IMR-90 (cell line): ENCODE results near the gene MAN1A2. TPM values are rescaled to one million over a fixed set of nuclear protein-coding genes. Genes with fewer than 3 reads are reported as not detected.

Experiments used
- ATAC-seq: fragments of 200-7000 bp; cut with Tn5 transposase; 2 replicates; pipeline ENCODE4 v1.9.1; 2020; ENCODE audit warnings: low read depth, mild to moderate bottlenecking, moderate library complexity
- BruUV-seq: library from RNA; stranded (reverse); fragments of 400-500 nt; replicated peaks from 2 replicates; lab custom pipeline; 2021; lab: Mats Ljungman, UMichigan
- CTCF ChIA-PET: fragments of 300-600 bp; formaldehyde crosslinking; extraction: SDS; loops from one replicate; lab custom pipeline; 2021; ENCODE audit warnings: antibody characterized with exemption; lab: Yijun Ruan, JAX
- POLR2A ChIA-PET: fragments of 300-600 bp; sonication (Branson Sonifier 250); formaldehyde crosslinking; loops from one replicate; lab custom pipeline; 2022; ENCODE audit warnings: antibody characterized with exemption; ENCODE audit not compliant: unreplicated experiment; lab: Charles Lee
- DNase-seq: peaks from one replicate; pipeline ENCODE4 v3.0.0; 2013
- H2AFZ ChIP-seq: replicated peaks from 2 replicates; pipeline ENCODE3; 2013; ENCODE audit warnings: low read length, mild to moderate bottlenecking; ENCODE audit not compliant: poor library complexity
- H2AK5ac ChIP-seq: 2 replicates; pipeline ENCODE4 v1.6.1; 2013; ENCODE audit warnings: low read depth, low read length, inconsistent platforms
- H2AK9ac ChIP-seq: replicated peaks from 2 replicates; pipeline ENCODE3; 2013; ENCODE audit warnings: mild to moderate bottlenecking, low read depth, low read length, moderate library complexity; ENCODE audit not compliant: poor library complexity
- H2BK120ac ChIP-seq: 2 replicates; pipeline ENCODE4 v1.6.1; 2013; ENCODE audit warnings: low read depth, low read length, inconsistent platforms
- H2BK15ac ChIP-seq: 3 replicates; pipeline ENCODE4 v1.6.1; 2013; ENCODE audit warnings: low read depth, low read length, inconsistent platforms
- H2BK20ac ChIP-seq: 2 replicates; pipeline ENCODE4 v1.6.1; 2013; ENCODE audit warnings: low read depth, mild to moderate bottlenecking, inconsistent platforms, low read length, moderate library complexity
- H2BK5ac ChIP-seq: 2 replicates; pipeline ENCODE4 v1.6.1; 2013; ENCODE audit warnings: mild to moderate bottlenecking, low read depth, low read length, inconsistent platforms; ENCODE audit not compliant: poor library complexity, severe bottlenecking
- H3K14ac ChIP-seq: replicated peaks from 2 replicates; pipeline ENCODE4 v1.6.1; 2013; ENCODE audit warnings: low read depth, low read length, inconsistent platforms
- H3K18ac ChIP-seq: 2 replicates; pipeline ENCODE4 v1.6.1; 2013; ENCODE audit warnings: low read depth, low read length, control low read depth
- H3K23ac ChIP-seq: 2 replicates; pipeline ENCODE4 v1.6.1; 2013; ENCODE audit warnings: low read depth, low read length, inconsistent platforms
- H3K27ac ChIP-seq: 2 replicates; pipeline ENCODE4 v1.5.1; 2013; ENCODE audit warnings: mild to moderate bottlenecking, control low read depth, low read length; ENCODE audit not compliant: insufficient read depth
- H3K27me3 ChIP-seq: 2 replicates; pipeline ENCODE4 v1.6.1; 2013; ENCODE audit warnings: low read length; ENCODE audit not compliant: control insufficient read depth, insufficient read depth
- H3K36me3 ChIP-seq: 2 replicates; pipeline ENCODE4 v1.6.1; 2013; ENCODE audit warnings: low read length, mixed read lengths; ENCODE audit not compliant: control insufficient read depth, insufficient read depth
- H3K4ac ChIP-seq: 2 replicates; pipeline ENCODE4 v1.6.1; 2013; ENCODE audit warnings: low read depth, low read length, inconsistent platforms
- H3K4me1 ChIP-seq: 2 replicates; pipeline ENCODE4 v1.6.1; 2013; ENCODE audit warnings: low read length, mixed read lengths; ENCODE audit not compliant: control insufficient read depth, insufficient read depth
- H3K4me2 ChIP-seq: 2 replicates; pipeline ENCODE4 v1.6.1; 2013; ENCODE audit warnings: low read depth, mild to moderate bottlenecking, control low read depth, low read length, moderate library complexity
- H3K4me3 ChIP-seq: 2 replicates; pipeline ENCODE4 v1.5.1; 2013; ENCODE audit warnings: low read depth, mild to moderate bottlenecking, control low read depth, low read length, moderate library complexity; ENCODE audit not compliant: insufficient read depth
- H3K56ac ChIP-seq: 2 replicates; pipeline ENCODE4 v1.6.1; 2013; ENCODE audit warnings: low read length, inconsistent platforms; ENCODE audit not compliant: insufficient read depth; ENCODE audit errors: extremely low read depth
- H3K79me1 ChIP-seq, 2 experiments: 2 replicates each; pipeline ENCODE4 v1.6.1; 2013; ENCODE audit warnings: low read length in 2 of 2, inconsistent platforms in 1 of 2, low read depth in 1 of 2
- H3K9ac ChIP-seq: 2 replicates; pipeline ENCODE4 v1.6.1; 2013; ENCODE audit warnings: low read depth, low read length, control low read depth
- H3K9me1 ChIP-seq: 2 replicates; pipeline ENCODE4 v1.6.1; 2013; ENCODE audit warnings: low read length, inconsistent platforms; ENCODE audit not compliant: insufficient read depth
- H3K9me3 ChIP-seq: 2 replicates; pipeline ENCODE4 v1.6.1; 2013; ENCODE audit warnings: low read length; ENCODE audit not compliant: control insufficient read depth, insufficient read depth
- H4K20me1 ChIP-seq: 2 replicates; pipeline ENCODE4 v1.6.1; 2013; ENCODE audit warnings: low read length, inconsistent platforms; ENCODE audit not compliant: insufficient read depth
- H4K5ac ChIP-seq: 2 replicates; pipeline ENCODE4 v1.6.1; 2013; ENCODE audit warnings: mild to moderate bottlenecking, low read depth, low read length, control low read depth
- H4K8ac ChIP-seq, 2 experiments: 2 replicates each; pipeline ENCODE4 v1.6.1; 2013; ENCODE audit warnings: low read depth in 2 of 2, low read length in 2 of 2, control low read depth in 1 of 2, inconsistent platforms in 1 of 2
- H4K91ac ChIP-seq: 2 replicates; pipeline ENCODE4 v1.6.1; 2013; ENCODE audit warnings: low read depth, low read length, inconsistent platforms; ENCODE audit not compliant: insufficient read depth
- CEBPB ChIP-seq: IDR thresholded peaks from 2 replicates; pipeline ENCODE4 v1.6.1; 2012; ENCODE audit warnings: low read depth, low read length, improper control_type of control experiment
- CHD1 ChIP-seq: IDR thresholded peaks from 2 replicates; pipeline ENCODE4 v1.6.1; 2012; ENCODE audit warnings: low read depth, low read length, improper control_type of control experiment
- CTCF ChIP-seq: conservative IDR thresholded peaks from 2 replicates; pipeline ENCODE4 v1.5.1; 2012; ENCODE audit warnings: mild to moderate bottlenecking, low read depth, low read length, improper control_type of control experiment
- ELK1 ChIP-seq: fragments of 150-350 bp; IDR thresholded peaks from 2 replicates; pipeline ENCODE4 v1.6.1; 2016; ENCODE audit warnings: low read depth, mild to moderate bottlenecking, low read length, moderate library complexity, borderline replicate concordance
- FOS ChIP-seq: fragments of 150-350 bp; IDR thresholded peaks from 2 replicates; pipeline ENCODE4 v1.6.1; 2016; ENCODE audit warnings: low read depth, low read length
- MAFK ChIP-seq: IDR thresholded peaks from 2 replicates; pipeline ENCODE4 v1.6.1; 2012; ENCODE audit warnings: low read depth, low read length, improper control_type of control experiment
- MAZ ChIP-seq: IDR thresholded peaks from 2 replicates; pipeline ENCODE4 v1.6.1; 2012; ENCODE audit warnings: low read depth, mild to moderate bottlenecking, low read length, improper control_type of control experiment, moderate library complexity, borderline replicate concordance
- MXI1 ChIP-seq: IDR thresholded peaks from 2 replicates; pipeline ENCODE4 v1.6.1; 2012; ENCODE audit warnings: low read depth, mild to moderate bottlenecking, low read length, moderate library complexity, borderline replicate concordance
- NFE2L2 ChIP-seq: fragments of 150-350 bp; IDR thresholded peaks from 2 replicates; pipeline ENCODE4 v1.6.1; 2016; ENCODE audit warnings: low read depth, mild to moderate bottlenecking, low read length
- POLR2A ChIP-seq: IDR thresholded peaks from 2 replicates; pipeline ENCODE4 v1.6.1; 2012; ENCODE audit warnings: mild to moderate bottlenecking, low read depth, low read length
- RAD21 ChIP-seq: IDR thresholded peaks from 2 replicates; pipeline ENCODE4 v1.6.1; 2012; ENCODE audit warnings: low read length, improper control_type of control experiment
- RCOR1 ChIP-seq: IDR thresholded peaks from 2 replicates; pipeline ENCODE4 v1.6.1; 2012; ENCODE audit warnings: mild to moderate bottlenecking, low read length, improper control_type of control experiment; ENCODE audit not compliant: insufficient replicate concordance
- RFX5 ChIP-seq: IDR thresholded peaks from 2 replicates; pipeline ENCODE4 v1.8.0; 2012; ENCODE audit warnings: low read depth, mild to moderate bottlenecking, low read length, moderate library complexity
- SMC3 ChIP-seq: fragments of 150-350 bp; IDR thresholded peaks from 2 replicates; pipeline ENCODE4 v1.6.1; 2016; ENCODE audit warnings: low read depth, mild to moderate bottlenecking, antibody characterized with exemption, low read length, moderate library complexity
- whole genome bisulfite sequencing, 2 experiments: methylation state at CpG; one replicate each; pipeline versions ENCODE4 v1.1.5 to v1.1.7; 2013; ENCODE audit warnings: missing lambda C conversion rate in 2 of 2; ENCODE audit not compliant: insufficient read length in 1 of 2; ENCODE audit errors: extremely low coverage in 2 of 2; 5-methylcytosine and 5-hydroxymethylcytosine counted together
- dilution Hi-C: fragments of 300-500 bp; cut with HindIII; formaldehyde crosslinking; loops from one replicate; pipeline ENCODE4 v1.14.3; 2018; ENCODE audit warnings: low sequenced_read_pairs; ENCODE audit not compliant: unreplicated experiment
- in situ Hi-C: fragments of 300-500 bp; cut with MboI; formaldehyde crosslinking; loops from 3 replicates; pipeline ENCODE4 v1.14.3; 2019; ENCODE audit warnings: low sequenced_read_pairs, inconsistent platforms, mixed read lengths
- intact Hi-C: fragments of 100-400 bp; cut with micrococcal nuclease; formaldehyde crosslinking; loops from 2 replicates; pipeline ENCODE4 v1.10.0; 2022
- polyA plus RNA-seq, 3 experiments: library from polyadenylated mRNA; depleted of rRNA; stranded (reverse); fragments of >200 nt; gene quantifications; 2 replicates each; pipeline ENCODE4 v1.2.3, GENCODE V29; 2012; ENCODE audit warnings: low replicate concordance in 1 of 3
- total RNA-seq: library from RNA; depleted of rRNA; stranded (reverse); fragments of >200 nt; gene quantifications from 2 replicates; pipeline ENCODE4 v1.2.3, GENCODE V29; 2012

MAN1A2 gene
- total and polyA plus RNA-seq, 2 of the 4 experiments (the other 2 are of a cell fraction): 12.4 to 29.4 TPM

GRCh38 chr1:117540532-117540931 is 173.3 kb downstream of the MAN1A2 start:
- Histone ChIP-seq H3K23ac (no peak overlapping the region), H3K79me1 (no peaks in the 10 kb centered on the region), H2BK20ac (no peak overlapping the region), H3K36me3 (no peaks in the 10 kb centered on the region), H2AK9ac (no peak overlapping the region), H3K9ac (no peak overlapping the region), H3K4me1 (peaks cover 5% of the 10 kb centered on the region; the same call in 1 of the 2 replicates), H4K5ac (no peak overlapping the region), H3K56ac (no peak overlapping the region), H3K27me3 (no peaks in the 10 kb centered on the region), H2AFZ (no peak overlapping the region), H3K27ac (no peak overlapping the region), H2BK120ac (no peak overlapping the region), H3K18ac (no peak overlapping the region), H3K14ac (no peak overlapping the region), H3K9me1 (peaks cover 2% of the 10 kb centered on the region; the same call in 1 of the 2 replicates), H4K91ac (no peak overlapping the region), H3K4me3 (no peak overlapping the region), H3K4me2 (no peak overlapping the region), H2BK15ac (no peak overlapping the region), H2BK5ac (no peak overlapping the region), H2AK5ac (no peak overlapping the region), H4K8ac (no peak overlapping the region), H3K9me3 (no peaks in the 10 kb centered on the region), H4K20me1 (no peaks in the 10 kb centered on the region), H3K4ac (no peak overlapping the region)
- TF ChIP-seq CEBPB: no peak
- no peak for TF ChIP-seq MAZ
- TF ChIP-seq CTCF: no peak
- TF ChIP-seq RAD21: no peak
- TF ChIP-seq SMC3: no peak
- no peak for TF ChIP-seq FOS
- TF ChIP-seq RFX5: no peak
- TF ChIP-seq POLR2A: no peak
- no peak for TF ChIP-seq MAFK
- no peak for TF ChIP-seq CHD1
- no peak for TF ChIP-seq ELK1
- TF ChIP-seq MXI1: no peak
- no peak for TF ChIP-seq NFE2L2
- no peak for TF ChIP-seq RCOR1
- no peak for DNase-seq
- in situ Hi-C loops (no loop called here), intact Hi-C loops (no loop called here), dilution Hi-C loops (no loop called here)
- ATAC-seq: no peak
- ChIA-PET CTCF (no interaction called here), POLR2A (no interaction called here)
- 82% methylated on average over 2 of the region's 6 CpGs; no CpG with 5 or more reads in 1 of the 2 experiments for WGBS, 2 experiments
- BruUV-seq: no TSS peak
